H1 (cell line): ENCODE measurements around the gene ANK3. TPM values are rescaled to one million over a fixed set of nuclear protein-coding genes. Genes with fewer than 3 reads are reported as not detected.

ENCODE experiments used
- PHF8 ChIP-seq: fragments of 200-600 bp; sonication (generic); conservative IDR thresholded peaks from 2 replicates; pipeline ENCODE4 v1.7.1; 2012; ENCODE audit warnings: low read depth, mild to moderate bottlenecking, inconsistent platforms, low read length, moderate library complexity
- polyA plus RNA-seq, 7 experiments: library from polyadenylated mRNA; depleted of rRNA in 3 of 7; stranded (reverse) in 5 of 7; unstranded in 2 of 7; fragments of >200 nt in 5 of 7; fragments of 200-250 nt in 2 of 7; gene quantifications; 1 replicate in 5 of 7; 2 replicates in 1 of 7; 4 replicates in 1 of 7; pipeline versions ENCODE4 v1.2.1 to v1.2.3, GENCODE V29; 2011 to 2013; ENCODE audit warnings: missing spikeins in 2 of 7, mixed read lengths in 2 of 7
- total RNA-seq: library from RNA; stranded (reverse); fragmentation: NEBNext Ultra II Directional; extraction: Animal tissue kit (Norgen Biotek cat#: 25700); gene quantifications from 2 replicates; pipeline ENCODE4 v1.2.1, GENCODE V29; 2021

ANK3 gene
- total and polyA plus RNA-seq, 2 of the 8 experiments (the other 6 are each of a cell fraction or from before 2014, with no cell fraction given), result 18.1 to 67.9 TPM

DNA sequence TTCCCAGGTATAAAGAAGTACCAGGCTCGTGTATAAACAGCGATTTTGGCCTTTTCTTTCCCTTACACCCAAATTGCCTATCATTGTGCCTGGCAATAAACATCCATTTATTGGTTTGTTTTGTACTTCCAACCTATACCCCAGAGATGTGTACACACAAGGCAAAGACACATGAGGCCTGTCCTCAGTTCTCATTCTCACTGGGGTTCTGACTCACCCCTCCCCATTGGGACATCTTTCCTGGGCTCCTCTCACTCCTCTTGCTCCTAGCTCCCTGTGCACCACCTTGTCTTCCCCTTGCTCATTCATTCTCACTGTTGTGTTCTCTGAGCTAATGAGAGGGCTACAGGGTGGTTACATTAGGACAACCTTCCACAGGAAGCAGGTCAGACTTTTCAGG lies 240.7 kb downstream of the ANK3 start (continued):
- TF ChIP-seq PHF8, result no peak
